Effector memory CD4-positive, alpha-beta T cell (primary cell): ENCODE results near the gene PRR5L.

Source experiments
- DNase-seq, 3 donors: peaks; one replicate each; pipeline ENCODE4 v3.0.0-alpha.2; 2020
- H3K27ac ChIP-seq: 2 replicates; pipeline ENCODE4 v1.7.0; 2013; ENCODE audit warnings: mild to moderate bottlenecking, low read length, moderate library complexity; ENCODE audit not compliant: insufficient read depth, poor library complexity, severe bottlenecking
- H3K27me3 ChIP-seq: replicated peaks from 2 replicates; pipeline ENCODE4 v1.7.0; 2013; ENCODE audit warnings: mild to moderate bottlenecking, low read length; ENCODE audit not compliant: insufficient read depth, control insufficient read depth, poor library complexity, severe bottlenecking
- H3K36me3 ChIP-seq: 2 replicates; pipeline ENCODE4 v1.7.0; 2013; ENCODE audit warnings: mild to moderate bottlenecking, low read length, moderate library complexity; ENCODE audit not compliant: control insufficient read depth, insufficient read depth
- H3K4me1 ChIP-seq: 2 replicates; pipeline ENCODE4 v1.7.0; 2013; ENCODE audit warnings: low read length, mild to moderate bottlenecking; ENCODE audit not compliant: control insufficient read depth, insufficient read depth, poor library complexity, severe bottlenecking
- H3K4me3 ChIP-seq: 2 replicates; pipeline ENCODE4 v1.7.0; 2013; ENCODE audit warnings: low read length, low read depth, mild to moderate bottlenecking; ENCODE audit not compliant: insufficient read depth, poor library complexity, severe bottlenecking
- H3K9me3 ChIP-seq: 2 replicates; pipeline ENCODE4 v1.7.0; 2013; ENCODE audit warnings: mild to moderate bottlenecking, low read length, moderate library complexity; ENCODE audit not compliant: control insufficient read depth

PRR5L gene

DNA sequence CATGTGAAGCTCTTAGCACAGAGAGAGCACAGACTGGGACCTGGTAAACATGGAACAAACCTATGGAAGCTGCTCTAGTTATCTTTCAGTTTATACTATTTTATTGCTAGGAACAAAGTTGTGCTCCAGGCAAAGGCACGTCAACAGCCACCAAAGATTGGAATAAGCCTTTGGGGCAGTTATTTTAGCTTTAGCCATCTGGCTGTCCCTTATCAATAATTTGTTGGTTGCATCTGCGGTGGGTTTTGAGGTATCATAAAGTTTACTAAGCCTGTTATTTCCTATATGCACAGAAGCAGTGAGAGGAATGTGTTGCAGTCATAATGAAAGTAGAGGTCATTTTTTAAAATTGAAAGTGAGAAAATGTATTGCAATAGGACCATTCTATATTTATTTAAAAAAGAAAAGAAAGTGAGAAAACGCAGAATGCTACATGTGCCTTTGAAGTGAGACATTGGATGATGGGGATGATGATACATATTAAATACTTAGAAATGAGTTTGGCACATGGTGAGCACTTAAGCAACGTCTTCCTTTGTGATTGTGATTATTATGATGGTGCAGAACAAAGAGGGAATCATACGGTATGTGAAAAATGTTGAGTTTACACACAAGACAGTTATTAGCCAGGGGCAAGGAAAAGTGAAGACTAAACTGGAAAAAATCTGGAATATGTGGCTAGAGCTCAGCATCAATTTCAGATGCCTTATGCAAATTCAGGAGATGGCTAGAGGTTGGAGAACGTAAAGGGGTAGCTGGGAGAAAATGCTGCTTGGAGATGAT, 58.3 kb downstream of the PRR5L start:
- Histone ChIP-seq H3K27ac (no peak overlapping the region), H3K4me1 (peaks cover 15% of the 10 kb centered on the region), H3K36me3 (no peaks in the 10 kb centered on the region), H3K9me3 (no peaks in the 10 kb centered on the region), H3K27me3 (no peaks in the 10 kb centered on the region), H3K4me3 (no peak overlapping the region)
- DNase-seq, result no peak

DNA sequence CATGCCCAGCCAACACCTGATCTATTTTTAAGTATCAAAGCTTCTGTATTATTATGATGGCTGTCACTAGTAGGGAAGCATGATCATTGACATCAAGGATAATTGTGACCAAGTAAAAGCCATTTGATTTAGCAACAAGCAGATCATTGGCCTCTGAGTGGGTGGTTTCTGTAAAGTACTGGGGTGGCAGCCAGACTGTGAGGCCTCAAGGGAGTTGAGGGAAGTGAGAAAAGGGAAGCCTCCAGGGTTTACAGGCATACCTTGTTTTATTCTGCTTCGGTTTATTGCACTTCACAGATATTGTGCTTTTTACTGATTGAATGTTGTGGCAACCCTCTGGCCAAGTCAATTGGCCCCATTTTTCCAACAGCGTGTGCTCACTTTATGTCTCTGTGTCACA, 60.1 kb downstream of the PRR5L start:
- no peak overlapping the region for H3K27ac ChIP-seq
- no peaks in the 10 kb centered on the region for H3K27me3 ChIP-seq
- H3K36me3 ChIP-seq, result no peaks in the 10 kb centered on the region
- DNase-seq, result no peak
- peaks cover 29% of the 10 kb centered on the region for H3K4me1 ChIP-seq
- no peaks in the 10 kb centered on the region for H3K9me3 ChIP-seq
- no peak overlapping the region for H3K4me3 ChIP-seq

DNA sequence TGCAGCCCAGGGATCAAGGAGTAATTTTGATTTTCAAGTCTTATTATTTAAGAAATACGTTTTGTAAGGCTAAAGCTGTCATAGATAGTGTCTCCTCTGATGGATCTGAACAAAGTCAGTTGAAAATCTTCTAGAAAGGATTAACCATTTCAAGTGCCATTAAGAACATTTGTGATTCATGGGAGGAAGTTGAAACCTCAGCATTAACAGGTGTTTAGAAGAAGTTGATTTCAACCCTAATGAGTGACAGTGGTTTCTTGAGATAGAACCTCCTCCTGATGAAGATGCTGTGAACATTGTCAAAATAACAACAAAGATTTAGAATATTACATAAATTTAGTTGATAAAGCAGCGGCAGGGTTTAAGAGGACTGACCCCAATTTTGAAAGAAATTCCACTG, 61.7 kb downstream of the PRR5L start:
- Histone ChIP-seq H3K9me3 (no peaks in the 10 kb centered on the region), H3K36me3 (no peaks in the 10 kb centered on the region), H3K4me1 (peaks cover 29% of the 10 kb centered on the region), H3K27ac (no peak overlapping the region), H3K4me3 (no peak overlapping the region), H3K27me3 (no peaks in the 10 kb centered on the region)
- DNase-seq, result no peak

DNA sequence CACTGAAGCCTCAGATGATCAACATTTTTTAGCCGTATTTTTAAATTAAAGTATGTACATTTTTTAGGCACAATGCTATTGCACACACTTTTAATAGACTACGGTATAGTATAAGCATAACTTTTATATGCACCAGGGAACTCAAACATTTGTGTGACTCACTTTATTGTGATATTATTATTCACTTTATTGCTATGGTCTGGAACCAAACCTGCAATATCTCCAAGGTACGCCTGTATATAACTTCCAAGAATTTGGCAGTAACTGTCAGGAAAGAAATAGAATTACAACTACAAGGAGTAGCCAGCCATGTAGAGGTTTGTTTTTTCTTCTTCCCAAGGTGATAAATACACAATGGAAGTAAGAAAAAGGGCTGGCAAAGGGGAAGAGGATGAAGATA, 62.3 kb downstream of the PRR5L start:
- no peak overlapping the region for H3K27ac ChIP-seq
- no peaks in the 10 kb centered on the region for H3K36me3 ChIP-seq
- no peak for DNase-seq
- peaks cover 27% of the 10 kb centered on the region for H3K4me1 ChIP-seq
- no peak overlapping the region for H3K4me3 ChIP-seq
- H3K27me3 ChIP-seq, result no peaks in the 10 kb centered on the region
- no peaks in the 10 kb centered on the region for H3K9me3 ChIP-seq

DNA sequence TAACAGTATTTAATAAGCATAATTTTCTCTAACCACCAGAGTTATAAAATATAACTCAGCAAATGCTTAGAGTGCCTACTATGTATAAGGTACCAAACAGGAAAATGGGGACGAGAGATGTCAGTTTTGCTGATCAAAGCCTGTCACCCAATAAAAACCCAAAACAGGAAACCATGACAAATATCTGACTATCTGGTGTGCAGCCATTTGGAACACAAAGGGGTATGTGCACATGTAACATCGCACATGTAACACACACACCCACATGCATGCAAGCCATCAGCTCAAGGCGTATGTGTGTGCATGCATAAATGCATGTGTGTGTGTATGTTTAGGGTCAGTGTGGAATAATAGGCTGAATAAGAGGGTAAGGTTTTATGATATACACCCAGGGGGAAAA, 64.2 kb downstream of the PRR5L start:
- Histone ChIP-seq H3K4me1 (peaks cover 30% of the 10 kb centered on the region), H3K27me3 (no peaks in the 10 kb centered on the region), H3K27ac (no peak overlapping the region), H3K4me3 (peak overlapping the region; percentile 20), H3K36me3 (no peaks in the 10 kb centered on the region), H3K9me3 (no peaks in the 10 kb centered on the region)
- DNase-seq, result no peak

DNA sequence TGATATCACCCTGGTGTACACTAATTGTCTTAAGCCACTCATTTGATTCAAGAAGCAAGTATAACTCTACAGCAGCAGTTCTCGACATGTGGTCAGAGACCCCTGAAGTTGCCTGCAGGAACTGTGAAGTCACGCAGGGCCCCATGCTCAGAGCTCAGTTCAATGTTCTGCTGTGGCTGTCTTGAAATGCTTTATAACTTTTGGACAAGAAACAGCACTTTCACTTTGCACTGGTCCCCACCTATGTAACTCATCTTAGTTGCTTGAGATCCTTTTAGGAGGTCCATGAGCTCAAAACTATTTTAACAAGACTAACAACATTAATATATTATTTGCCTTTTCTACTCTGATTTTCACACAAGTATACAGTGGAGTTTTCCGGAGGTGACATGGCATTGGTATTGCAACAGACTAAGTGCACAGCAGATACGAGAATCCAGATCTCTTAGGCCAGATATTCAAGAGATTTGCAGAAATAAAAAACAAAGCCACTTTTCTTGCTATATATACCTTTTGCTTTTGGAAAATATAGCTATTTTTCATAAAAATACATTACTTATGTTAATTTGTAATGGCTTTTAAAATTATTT, 64.8 kb downstream of the PRR5L start:
- Histone ChIP-seq H3K36me3 (no peaks in the 10 kb centered on the region), H3K4me3 (peak overlapping the region; percentile 20), H3K27me3 (no peaks in the 10 kb centered on the region), H3K9me3 (no peaks in the 10 kb centered on the region), H3K27ac (no peak overlapping the region), H3K4me1 (peaks cover 30% of the 10 kb centered on the region)
- no peak for DNase-seq

DNA sequence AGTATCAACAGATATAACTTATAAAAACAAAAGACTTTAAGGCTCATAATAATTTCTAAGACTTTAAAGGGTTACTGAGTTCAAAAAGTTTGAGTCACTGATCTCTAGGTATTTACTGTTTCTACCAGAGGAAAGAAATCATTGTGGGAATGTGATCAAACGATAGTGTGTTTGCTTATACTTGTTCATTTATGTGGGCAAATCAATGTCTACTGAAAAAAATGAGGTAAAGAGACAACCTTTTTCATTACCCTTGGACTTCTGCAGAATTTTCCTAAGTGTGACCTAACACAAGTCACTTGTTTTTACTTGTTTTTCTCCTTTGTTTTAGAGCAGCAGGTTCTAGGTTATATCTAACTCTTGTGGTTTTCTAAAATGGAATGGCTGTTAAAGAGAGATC, 65.4 kb downstream of the PRR5L start:
- H3K27me3 ChIP-seq, result no peaks in the 10 kb centered on the region
- H3K4me1 ChIP-seq, result peaks cover 30% of the 10 kb centered on the region
- no peaks in the 10 kb centered on the region for H3K36me3 ChIP-seq
- peak overlapping the region; percentile 7 for H3K4me3 ChIP-seq
- no peak for DNase-seq
- no peaks in the 10 kb centered on the region for H3K9me3 ChIP-seq
- H3K27ac ChIP-seq, result peak overlapping the region; percentile 15

DNA sequence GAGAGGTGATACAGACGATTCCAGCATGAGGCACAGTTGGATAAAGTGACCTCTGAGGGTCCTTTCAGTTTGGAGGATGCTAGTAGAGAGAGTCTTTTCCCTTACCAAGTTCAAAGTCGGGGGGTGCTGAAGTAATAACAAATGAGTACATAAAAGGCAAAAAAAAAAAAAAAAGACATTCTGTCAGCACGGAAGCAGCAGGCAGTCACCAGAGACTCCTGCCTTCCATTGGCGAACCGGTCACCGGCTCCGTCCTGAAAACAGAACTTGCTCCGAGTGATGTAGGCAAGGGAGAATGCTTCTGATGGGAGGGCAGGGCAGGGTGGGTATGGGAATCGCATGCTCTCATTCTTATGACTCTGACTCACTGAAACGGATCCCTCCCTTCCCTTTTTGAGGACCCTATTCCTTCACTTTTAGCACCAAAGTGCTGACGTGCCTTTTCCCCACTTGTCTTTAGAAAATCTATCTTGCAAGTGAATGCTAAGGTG, 65.9 kb downstream of the PRR5L start:
- Histone ChIP-seq H3K9me3 (no peaks in the 10 kb centered on the region), H3K4me1 (peaks cover 30% of the 10 kb centered on the region), H3K36me3 (no peaks in the 10 kb centered on the region), H3K27ac (peak overlapping the region; percentile 15), H3K27me3 (no peaks in the 10 kb centered on the region), H3K4me3 (peak overlapping the region; percentile 7)
- DNase-seq, result no peak

DNA sequence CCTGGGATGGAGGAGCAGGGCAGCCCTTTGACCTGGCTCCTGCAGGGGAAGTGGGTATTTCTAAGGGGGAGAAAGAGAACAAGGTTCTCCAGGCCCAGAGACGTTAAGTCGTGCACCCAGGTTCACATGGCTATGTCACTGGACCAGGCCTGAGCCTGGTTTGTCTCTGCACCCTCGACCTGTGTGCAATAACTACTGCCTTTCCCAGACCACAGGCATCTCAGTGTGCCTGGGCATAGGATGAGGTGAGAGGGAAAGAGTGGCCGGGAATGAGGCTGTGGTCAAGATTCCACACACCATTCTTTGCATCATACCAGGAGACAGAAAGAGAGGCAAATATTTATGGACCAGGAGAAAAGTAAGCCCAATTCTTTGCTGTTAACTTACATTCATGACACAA, 66.8 kb downstream of the PRR5L start:
- Histone ChIP-seq H3K36me3 (no peaks in the 10 kb centered on the region), H3K27me3 (no peaks in the 10 kb centered on the region), H3K27ac (no peak overlapping the region), H3K4me1 (peaks cover 23% of the 10 kb centered on the region), H3K9me3 (no peaks in the 10 kb centered on the region), H3K4me3 (no peak overlapping the region)
- DNase-seq, result no peak
